Metanephros (tissue), 1 donor: Measurements from ENCODE around the gene HELB. TPM values are rescaled to one million over a fixed set of nuclear protein-coding genes. Genes with fewer than 3 reads are reported as not detected.

Source experiments
- total RNA-seq: library from RNA; depleted of rRNA; stranded (reverse); fragments of >200 nt; gene quantifications from one replicate; pipeline ENCODE4 v1.2.3, GENCODE V29; 2014

HELB gene
- 13.1 TPM for total RNA-seq

GRCh38 chr12:66301944-66302826, at the start of gene HELB:
Gene HELB, plus strand, starts transcription at chr12:66302493. Its CDS starts 111 bp downstream, at chr12:66302604.

Other genes starting within 250 kb of the HELB start
- gene LLPH, start 171.7 kb upstream of the HELB start, total RNA-seq, result 3.1 TPM
- 82.2 TPM for gene TMBIM4, start 132.5 kb upstream of the HELB start, total RNA-seq
- gene IRAK3, start 113.3 kb upstream of the HELB start, total RNA-seq, result 10.5 TPM